HUES48 (cell line): ENCODE data around the gene NEUROG1.

Experiments
- H3K27ac ChIP-seq: one replicate; pipeline ENCODE4 v1.7.0; 2013; ENCODE audit warnings: low read depth, low read length, inconsistent platforms
- H3K27me3 ChIP-seq: 2 replicates; pipeline ENCODE4 v1.6.1; 2013; ENCODE audit warnings: mild to moderate bottlenecking, low read length; ENCODE audit not compliant: control insufficient read depth, insufficient read depth
- H3K36me3 ChIP-seq: 2 replicates; pipeline ENCODE4 v1.6.1; 2013; ENCODE audit warnings: low read length; ENCODE audit not compliant: control insufficient read depth, insufficient read depth
- H3K4me1 ChIP-seq: 2 replicates; pipeline ENCODE4 v1.6.1; 2013; ENCODE audit warnings: mild to moderate bottlenecking, low read length; ENCODE audit not compliant: control insufficient read depth, insufficient read depth
- H3K4me3 ChIP-seq: 2 replicates; pipeline ENCODE4 v1.5.1; 2013; ENCODE audit warnings: mild to moderate bottlenecking, low read depth, low read length
- H3K9ac ChIP-seq: 2 replicates; pipeline ENCODE4 v1.6.1; 2013; ENCODE audit warnings: mild to moderate bottlenecking, low read depth, low read length, moderate library complexity
- H3K9me3 ChIP-seq: 2 replicates; pipeline ENCODE4 v1.6.1; 2013; ENCODE audit warnings: low read length; ENCODE audit not compliant: control insufficient read depth, insufficient read depth

NEUROG1 gene

GRCh38 chr5:135546912-135547311 is 11.1 kb upstream of the NEUROG1 start:
- Histone ChIP-seq H3K9ac (no peak overlapping the region), H3K27me3 (peaks cover 98% of the 10 kb centered on the region), H3K4me3 (no peak overlapping the region), H3K9me3 (no peaks in the 10 kb centered on the region), H3K36me3 (no peaks in the 10 kb centered on the region), H3K4me1 (peaks cover 14% of the 10 kb centered on the region; the same call in 1 of the 2 replicates), H3K27ac (no peak overlapping the region)

DNA sequence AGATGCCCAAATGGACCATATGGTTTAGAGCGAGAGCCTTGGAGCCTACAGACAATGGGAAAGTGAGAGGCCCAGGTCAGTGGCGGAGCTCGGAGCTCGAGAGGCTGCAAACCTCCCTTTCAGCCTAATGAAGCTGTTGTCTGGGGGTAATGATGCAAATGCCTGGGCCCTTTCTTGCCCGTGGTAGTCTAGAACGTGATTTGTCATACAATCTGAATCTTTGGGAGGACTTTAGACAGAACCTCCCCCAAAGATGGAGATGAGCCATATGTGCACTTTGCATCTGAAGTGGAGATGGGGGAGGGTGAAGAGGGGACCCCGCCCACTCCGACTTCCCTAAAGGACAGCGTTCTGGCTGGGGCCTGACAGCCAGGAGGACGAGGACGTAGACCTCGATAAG is 10.3 kb upstream of the NEUROG1 start:
- no peak overlapping the region for H3K27ac ChIP-seq
- no peaks in the 10 kb centered on the region for H3K9me3 ChIP-seq
- peaks cover 14% of the 10 kb centered on the region; the same call in 1 of the 2 replicates for H3K4me1 ChIP-seq
- H3K36me3 ChIP-seq, result no peaks in the 10 kb centered on the region
- no peak overlapping the region for H3K4me3 ChIP-seq
- peaks cover 100% of the 10 kb centered on the region for H3K27me3 ChIP-seq
- no peak overlapping the region for H3K9ac ChIP-seq

DNA sequence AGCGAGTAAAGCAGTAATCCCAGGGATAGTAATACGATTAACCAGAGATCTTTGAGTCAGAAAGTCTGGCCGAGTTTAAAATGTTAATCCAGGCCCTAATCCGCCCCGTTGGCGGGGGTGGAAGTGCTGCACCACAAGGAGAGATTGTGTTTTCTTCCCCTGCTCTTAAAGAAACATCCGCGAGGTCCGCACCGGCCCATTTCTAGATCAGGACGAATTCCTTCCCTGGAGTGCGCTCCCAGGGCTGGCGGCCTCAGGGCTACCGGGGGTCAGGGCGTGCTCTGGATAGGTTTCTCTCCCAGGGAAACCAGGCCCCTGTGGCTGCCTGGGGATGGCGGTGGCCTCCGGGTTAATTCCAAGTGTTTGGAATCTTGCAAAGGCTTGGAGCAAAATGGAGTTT is 9.3 kb upstream of the NEUROG1 start:
- H3K4me3 ChIP-seq, result 0 out of 2 replicates have a peak overlapping the region, but pooled peaks have one; percentile 37
- peaks cover 14% of the 10 kb centered on the region; the same call in 1 of the 2 replicates for H3K4me1 ChIP-seq
- H3K27ac ChIP-seq, result no peak overlapping the region
- H3K27me3 ChIP-seq, result peaks cover 100% of the 10 kb centered on the region
- no peaks in the 10 kb centered on the region for H3K9me3 ChIP-seq
- no peaks in the 10 kb centered on the region for H3K36me3 ChIP-seq
- H3K9ac ChIP-seq, result no peak overlapping the region

- H3K36me3 ChIP-seq, result no peaks in the 10 kb centered on the region
- H3K27ac ChIP-seq, result no peak overlapping the region
- peak overlapping the region; percentile 27; the same call in 1 of the 2 replicates for H3K4me3 ChIP-seq
- H3K4me1 ChIP-seq, result peaks cover 14% of the 10 kb centered on the region; the same call in 1 of the 2 replicates
- H3K27me3 ChIP-seq, result peaks cover 100% of the 10 kb centered on the region
- H3K9me3 ChIP-seq, result no peaks in the 10 kb centered on the region
- H3K9ac ChIP-seq, result no peak overlapping the region
Observed at GRCh38 chr5:135543485-135544304, 7.9 kb upstream of the NEUROG1 start.

GRCh38 chr5:135543001-135543484 is 7.3 kb upstream of the NEUROG1 start:
- H3K9me3 ChIP-seq, result peaks cover 6% of the 10 kb centered on the region; the same call in 1 of the 2 replicates
- peaks cover 100% of the 10 kb centered on the region for H3K27me3 ChIP-seq
- H3K4me1 ChIP-seq, result peaks cover 14% of the 10 kb centered on the region; the same call in 1 of the 2 replicates
- H3K9ac ChIP-seq, result no peak overlapping the region
- no peaks in the 10 kb centered on the region for H3K36me3 ChIP-seq
- no peak overlapping the region for H3K4me3 ChIP-seq
- H3K27ac ChIP-seq, result no peak overlapping the region

DNA sequence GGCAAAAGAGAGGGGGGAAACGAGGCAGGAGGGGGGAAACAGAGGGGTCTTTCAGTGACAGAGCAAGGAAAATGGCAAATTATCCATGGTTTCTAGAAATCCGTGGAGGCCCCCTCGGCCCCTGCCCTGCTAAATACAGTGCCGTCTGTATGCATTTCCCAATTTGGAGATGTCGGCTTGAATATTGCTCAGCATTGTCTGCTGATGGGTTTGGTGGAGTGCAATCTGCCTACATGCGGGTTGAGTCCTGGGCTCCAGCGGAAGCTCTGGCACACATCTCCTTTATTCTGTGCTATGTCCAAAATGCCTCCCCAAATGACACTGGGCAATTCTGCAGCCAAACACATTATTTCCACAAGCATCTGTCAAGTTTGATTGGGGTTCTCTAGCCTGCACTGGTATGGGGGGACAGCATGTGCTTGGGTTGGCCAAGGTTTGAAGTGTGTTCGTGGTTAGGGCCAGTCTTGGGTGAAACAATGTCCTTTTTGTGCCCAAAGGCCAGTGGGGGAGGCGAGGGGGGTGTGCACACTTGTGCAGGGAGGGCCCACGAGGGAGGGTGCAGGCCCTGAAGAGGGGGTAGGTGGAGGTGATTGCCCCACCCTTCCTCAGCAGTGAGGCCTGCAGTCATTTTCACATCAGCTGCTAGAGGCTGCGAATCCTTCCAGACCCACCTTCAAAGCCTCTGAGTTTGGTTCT is 6.2 kb upstream of the NEUROG1 start:
- H3K9me3 ChIP-seq, result peaks cover 13% of the 10 kb centered on the region; the same call in 1 of the 2 replicates
- no peak overlapping the region for H3K9ac ChIP-seq
- no peak overlapping the region for H3K4me3 ChIP-seq
- no peaks in the 10 kb centered on the region for H3K36me3 ChIP-seq
- peaks cover 14% of the 10 kb centered on the region; the same call in 1 of the 2 replicates for H3K4me1 ChIP-seq
- H3K27ac ChIP-seq, result no peak overlapping the region
- H3K27me3 ChIP-seq, result peaks cover 100% of the 10 kb centered on the region

GRCh38 chr5:135539430-135540005 is 3.8 kb upstream of the NEUROG1 start:
- Histone ChIP-seq H3K36me3 (no peaks in the 10 kb centered on the region), H3K9ac (no peak overlapping the region), H3K4me3 (no peak overlapping the region), H3K4me1 (peaks cover 4% of the 10 kb centered on the region), H3K9me3 (peaks cover 13% of the 10 kb centered on the region; the same call in 1 of the 2 replicates), H3K27me3 (peaks cover 100% of the 10 kb centered on the region), H3K27ac (no peak overlapping the region)

- Histone ChIP-seq H3K27me3 (peaks cover 100% of the 10 kb centered on the region), H3K9ac (no peak overlapping the region), H3K36me3 (no peaks in the 10 kb centered on the region), H3K4me3 (no peak overlapping the region), H3K27ac (no peak overlapping the region), H3K9me3 (peaks cover 13% of the 10 kb centered on the region; the same call in 1 of the 2 replicates), H3K4me1 (peaks cover 11% of the 10 kb centered on the region)
Observed at GRCh38 chr5:135538261-135538660, 2.5 kb upstream of the NEUROG1 start.

GRCh38 chr5:135537745-135538144 is 2.0 kb upstream of the NEUROG1 start:
- H3K36me3 ChIP-seq, result no peaks in the 10 kb centered on the region
- peaks cover 100% of the 10 kb centered on the region for H3K27me3 ChIP-seq
- no peak overlapping the region for H3K9ac ChIP-seq
- H3K27ac ChIP-seq, result no peak overlapping the region
- H3K9me3 ChIP-seq, result peaks cover 13% of the 10 kb centered on the region; the same call in 1 of the 2 replicates
- no peak overlapping the region for H3K4me3 ChIP-seq
- H3K4me1 ChIP-seq, result peaks cover 11% of the 10 kb centered on the region

DNA sequence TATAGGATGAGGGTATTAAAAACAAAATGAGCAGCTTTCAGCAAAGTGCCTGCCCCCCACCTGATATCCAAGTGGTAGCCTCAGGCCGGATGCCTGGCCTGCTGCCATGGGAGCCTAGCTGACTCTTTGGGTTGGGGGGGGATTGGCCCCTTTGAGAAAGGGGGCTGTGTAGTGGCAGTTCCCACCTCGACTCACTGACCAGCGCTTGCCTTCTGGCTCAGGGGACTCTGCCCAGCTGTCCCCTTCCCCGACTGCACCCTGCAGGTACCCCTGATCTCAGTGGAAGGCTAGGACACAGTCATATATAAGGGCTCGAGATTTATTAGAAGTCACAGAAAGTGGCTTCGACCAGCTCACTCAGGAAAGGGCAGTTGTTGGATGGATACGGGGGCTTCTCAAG is 1.5 kb upstream of the NEUROG1 start:
- Histone ChIP-seq H3K27me3 (peaks cover 100% of the 10 kb centered on the region), H3K4me3 (no peak overlapping the region), H3K36me3 (no peaks in the 10 kb centered on the region), H3K4me1 (peaks cover 11% of the 10 kb centered on the region), H3K9ac (no peak overlapping the region), H3K27ac (no peak overlapping the region), H3K9me3 (peaks cover 13% of the 10 kb centered on the region; the same call in 1 of the 2 replicates)
